GM21528 (cell line): ENCODE data around the gene TGFBR3L.
A peak's percentile ranks its signal among the peaks of the same experiment; 100 is the strongest.
"Not testable (repeated sequence)": the region's sequence is repeated elsewhere in the genome, so short reads cannot be mapped to it uniquely, and the experiment has no call there.

Experiments used
- ATAC-seq: cut with Tn5 transposase; IDR thresholded peaks from one replicate; pipeline ENCODE4 v1.9.1; 2021; ENCODE audit warnings: mild to moderate bottlenecking, moderate library complexity; ENCODE audit not compliant: unreplicated experiment, low FRiP score

Gene TGFBR3L

GRCh38 chr19:7926727-7927604 lies 12.3 kb downstream of the TGFBR3L start:
- ATAC-seq, result no peak

- no peak for ATAC-seq
Measured at GRCh38 chr19:7927605-7928333, 13.1 kb downstream of the TGFBR3L start.

GRCh38 chr19:7928334-7928706 lies 13.7 kb downstream of the TGFBR3L start:
- ATAC-seq, result no peak

GRCh38 chr19:7928741-7929701 lies 14.4 kb downstream of the TGFBR3L start:
- no peak for ATAC-seq

- not testable (repeated sequence) for ATAC-seq
Measured at GRCh38 chr19:7930030-7930429, 15.4 kb downstream of the TGFBR3L start.

- no peak for ATAC-seq
Measured at GRCh38 chr19:7930765-7931164, 16.1 kb downstream of the TGFBR3L start.

GRCh38 chr19:7931221-7932061 lies 16.8 kb downstream of the TGFBR3L start:
- no peak for ATAC-seq

GRCh38 chr19:7932276-7932929 lies 17.8 kb downstream of the TGFBR3L start:
- ATAC-seq, result no peak

GRCh38 chr19:7932930-7933300 lies 18.3 kb downstream of the TGFBR3L start:
- ATAC-seq, result no peak

- ATAC-seq, result no peak
Measured at GRCh38 chr19:7933411-7933810, 18.8 kb downstream of the TGFBR3L start.

- no peak for ATAC-seq
Measured at GRCh38 chr19:7933828-7934725, 19.4 kb downstream of the TGFBR3L start.

- ATAC-seq, result no peak
Measured at GRCh38 chr19:7934766-7935165, 20.1 kb downstream of the TGFBR3L start.

GRCh38 chr19:7940841-7941240 lies 26.2 kb downstream of the TGFBR3L start:
- ATAC-seq, result no peak

GRCh38 chr19:7941895-7942596 lies 27.4 kb downstream of the TGFBR3L start:
- ATAC-seq, result no peak

GRCh38 chr19:7942981-7943443 lies 28.4 kb downstream of the TGFBR3L start:
- ATAC-seq, result peak; percentile 22

GRCh38 chr19:7943444-7944176 lies 29.0 kb downstream of the TGFBR3L start, which contains the start of gene TIMM44:
Gene TIMM44 (minus strand): TSS chr19:7943666. CDS start chr19:7943651, 15 bp downstream.
- peak; percentile 91 for ATAC-seq
